Measurements from ENCODE around the gene ZNF79.

The ZNF79 gene

GRCh38 chr9:127398715-127399400 lies 25.3 kb upstream of the ZNF79 start:
- DNase-seq: no peak

GRCh38 chr9:127399736-127400269 lies 24.4 kb upstream of the ZNF79 start:
- no peak for DNase-seq

- no peak for DNase-seq
Measured at GRCh38 chr9:127402401-127403090, 21.6 kb upstream of the ZNF79 start.

- DNase-seq: no peak
Measured at GRCh38 chr9:127403507-127404192, 20.5 kb upstream of the ZNF79 start.

GRCh38 chr9:127404631-127405030 lies 19.6 kb upstream of the ZNF79 start:
- DNase-seq: no peak

- no peak for DNase-seq
Measured at GRCh38 chr9:127405344-127406125, 18.6 kb upstream of the ZNF79 start.

GRCh38 chr9:127406799-127407491 lies 17.2 kb upstream of the ZNF79 start:
- no peak for DNase-seq

GRCh38 chr9:127407492-127407843 lies 16.7 kb upstream of the ZNF79 start:
- no peak for DNase-seq

- DNase-seq: no peak
Measured at GRCh38 chr9:127411122-127411521, 13.1 kb upstream of the ZNF79 start.

- no peak for DNase-seq
Measured at GRCh38 chr9:127415141-127415540, 9.0 kb upstream of the ZNF79 start.

GRCh38 chr9:127415657-127416056 lies 8.5 kb upstream of the ZNF79 start:
- DNase-seq: no peak

- DNase-seq: no peak
Measured at GRCh38 chr9:127417131-127418036, 6.8 kb upstream of the ZNF79 start.

- DNase-seq: peak; percentile 44
Measured at GRCh38 chr9:127418037-127418471, 6.1 kb upstream of the ZNF79 start.

GRCh38 chr9:127419348-127419747 lies 4.8 kb upstream of the ZNF79 start:
- no peak for DNase-seq

- DNase-seq: no peak
Measured at GRCh38 chr9:127421057-127421456, 3.1 kb upstream of the ZNF79 start.

- no peak for DNase-seq
Measured at GRCh38 chr9:127422133-127422782, 1.9 kb upstream of the ZNF79 start.

GRCh38 chr9:127422787-127423186 lies 1.4 kb upstream of the ZNF79 start:
- no peak for DNase-seq

- no peak for DNase-seq
Measured at GRCh38 chr9:127423476-127423933, 677 bp upstream of the ZNF79 start.

- DNase-seq: peak; percentile 60
Measured at GRCh38 chr9:127424676-127424999, 456 bp downstream of the ZNF79 start.

- no peak for DNase-seq
Measured at GRCh38 chr9:127426756-127427155, 2.6 kb downstream of the ZNF79 start.

- no peak for DNase-seq
Measured at GRCh38 chr9:127428348-127428747, 4.2 kb downstream of the ZNF79 start.
